Measurements from ENCODE around the gene CLNK. TPM values are rescaled to one million over a fixed set of nuclear protein-coding genes. Genes with fewer than 3 reads are reported as not detected.

CLNK gene
- total RNA-seq = not detected

GRCh38 chr4:10684631-10685030 lies at the start of gene CLNK:
Gene CLNK (minus strand): TSS chr4:10684768. CDS start chr4:10667869, 16,899 bp downstream.
- H3K27ac ChIP-seq = no peak within 1 kb of the TSS
- 68 to 78% methylated on average over 8 of the region's 8 CpGs for WGBS, 2 donors
- no peak for TF ChIP-seq CTCF (IDR thresholded peaks at IDR 0.05)
- no peak for TF ChIP-seq POLR2A (IDR thresholded peaks at IDR 0.05)
- no peaks in the 10 kb centered on the region for H3K27me3 ChIP-seq
- no peaks in the 10 kb centered on the region for H3K4me1 ChIP-seq
- H3K4me3 ChIP-seq (replicated peaks in 1 of 3) = no peak within 1 kb of the TSS
- DNase-seq = no peak
- H3K36me3 ChIP-seq = no peaks in the 10 kb centered on the region
- intact Hi-C loops (cut with DNase I) = no loop called here
- no peaks in the 10 kb centered on the region for H3K9me3 ChIP-seq

GRCh38 chr4:10733481-10734062 lies 49.0 kb upstream of the CLNK start:
- Histone ChIP-seq H3K27me3 (no peaks in the 10 kb centered on the region), H3K4me1 (no peaks in the 10 kb centered on the region), H3K4me3 (replicated peaks in 1 of 3) (no peak overlapping the region), H3K9me3 (no peaks in the 10 kb centered on the region), H3K36me3 (no peaks in the 10 kb centered on the region), H3K27ac (no peak overlapping the region)
- DNase-seq = no peak
- intact Hi-C loops (cut with DNase I) = no loop called here
- no peak for TF ChIP-seq CTCF (IDR thresholded peaks at IDR 0.05)
- no peak for TF ChIP-seq POLR2A (IDR thresholded peaks at IDR 0.05)
- 53 to 62% methylated on average over 1 of the region's 1 CpG for WGBS, 2 donors

GRCh38 chr4:10732914-10733415 lies 48.4 kb upstream of the CLNK start:
- DNase-seq = no peak
- no peaks in the 10 kb centered on the region for H3K4me1 ChIP-seq
- no peaks in the 10 kb centered on the region for H3K27me3 ChIP-seq
- no peaks in the 10 kb centered on the region for H3K36me3 ChIP-seq
- WGBS, 2 donors = 68 to 77% methylated on average over 5 of the region's 5 CpGs
- H3K4me3 ChIP-seq (replicated peaks in 1 of 3) = no peak overlapping the region
- no peak overlapping the region for H3K27ac ChIP-seq
- TF ChIP-seq CTCF (IDR thresholded peaks at IDR 0.05) (no peak), POLR2A (IDR thresholded peaks at IDR 0.05) (no peak)
- H3K9me3 ChIP-seq = no peaks in the 10 kb centered on the region
- intact Hi-C loops (cut with DNase I) = no loop called here

GRCh38 chr4:10732235-10732913 lies 47.8 kb upstream of the CLNK start:
- no peaks in the 10 kb centered on the region for H3K27me3 ChIP-seq
- no peaks in the 10 kb centered on the region for H3K4me1 ChIP-seq
- TF ChIP-seq POLR2A (IDR thresholded peaks at IDR 0.05) (no peak), CTCF (IDR thresholded peaks at IDR 0.05) (no peak)
- H3K27ac ChIP-seq = no peak overlapping the region
- H3K4me3 ChIP-seq (replicated peaks in 1 of 3) = no peak overlapping the region
- no peaks in the 10 kb centered on the region for H3K9me3 ChIP-seq
- DNase-seq = no peak
- 45 to 71% methylated on average over 3 of the region's 3 CpGs for WGBS, 2 donors
- H3K36me3 ChIP-seq = no peaks in the 10 kb centered on the region
- intact Hi-C loops (cut with DNase I) = no loop called here

GRCh38 chr4:10731690-10732089 lies 47.1 kb upstream of the CLNK start:
- H3K4me3 ChIP-seq (replicated peaks in 1 of 3) = no peak overlapping the region
- H3K27ac ChIP-seq = no peak overlapping the region
- TF ChIP-seq CTCF (IDR thresholded peaks at IDR 0.05) (no peak), POLR2A (IDR thresholded peaks at IDR 0.05) (no peak)
- DNase-seq = no peak
- 76 to 82% methylated on average over 3 of the region's 3 CpGs for WGBS, 2 donors
- H3K9me3 ChIP-seq = no peaks in the 10 kb centered on the region
- no peaks in the 10 kb centered on the region for H3K27me3 ChIP-seq
- no peaks in the 10 kb centered on the region for H3K36me3 ChIP-seq
- H3K4me1 ChIP-seq = peaks cover 0 to 3% of the 10 kb centered on the region in 2 donors
- intact Hi-C loops (cut with DNase I) = no loop called here
